GM15510 (cell line): ENCODE results near the gene BET1.

Experiments used
- POLR2A ChIP-seq: IDR thresholded peaks from 3 replicates; pipeline ENCODE4 v1.6.1; 2011; ENCODE audit warnings: borderline replicate concordance; ENCODE audit not compliant: insufficient read length; ENCODE audit errors: extremely low read depth

BET1 gene

DNA sequence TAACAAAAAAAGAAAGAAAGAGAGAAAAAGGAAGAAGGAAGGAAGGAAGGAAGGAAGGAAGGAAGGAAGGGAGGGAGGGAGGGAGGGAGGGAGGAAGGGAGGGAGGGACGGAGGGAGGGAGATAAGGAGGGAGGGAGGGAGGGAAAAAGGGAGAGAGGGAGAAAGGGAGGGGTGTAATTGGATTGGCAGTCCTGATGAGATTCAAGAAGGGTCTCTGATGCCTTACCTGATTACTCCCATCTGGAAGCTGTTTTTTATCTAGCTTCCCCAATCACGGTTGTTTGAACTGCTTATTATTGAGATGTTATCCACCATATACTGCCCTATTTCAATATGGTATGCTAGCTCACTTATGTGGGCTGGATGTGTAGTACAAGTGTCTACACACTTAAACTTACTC is 55.3 kb downstream of the BET1 start:
- TF ChIP-seq POLR2A: no peak

- TF ChIP-seq POLR2A: no peak
Measured at GRCh38 chr7:93948106-93948505, 56.0 kb downstream of the BET1 start.

DNA sequence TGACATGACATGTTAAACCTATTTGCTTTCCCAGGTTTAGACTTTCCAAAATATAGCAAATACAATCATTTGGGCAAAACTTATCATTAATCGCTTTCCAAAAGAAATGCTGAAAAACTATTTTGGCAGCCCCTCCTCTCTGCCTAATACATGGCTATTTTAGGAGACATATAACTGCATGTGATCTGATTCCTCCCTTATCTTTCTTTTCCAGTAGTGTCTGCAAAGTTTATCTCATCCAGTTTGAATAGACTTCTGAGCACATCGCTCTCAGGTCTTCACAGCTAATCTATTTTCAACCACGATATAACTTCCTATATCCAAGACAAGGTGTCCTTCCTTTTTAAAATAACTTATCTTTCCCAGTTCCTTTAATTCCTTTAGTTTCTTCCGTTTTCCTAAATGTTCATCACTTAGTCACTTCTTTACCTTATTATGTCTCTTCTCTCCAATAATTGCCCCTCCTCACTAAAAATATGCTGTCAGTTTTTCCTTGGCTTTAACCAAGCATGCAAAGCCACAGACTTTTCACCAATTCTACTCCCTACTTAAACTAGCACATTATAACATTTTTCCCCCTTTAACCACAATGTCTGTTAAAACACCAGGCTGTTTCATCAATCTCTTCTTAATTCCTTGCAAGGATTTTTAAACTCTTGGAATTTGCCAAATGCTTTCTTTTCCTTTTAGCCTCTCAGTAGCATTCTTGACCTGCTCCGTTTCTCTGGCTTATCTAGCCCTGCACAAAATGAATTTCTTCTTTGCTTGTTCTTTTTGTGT is 58.2 kb downstream of the BET1 start:
- TF ChIP-seq POLR2A: no peak

GRCh38 chr7:93945083-93945482 is 59.1 kb downstream of the BET1 start:
- no peak for TF ChIP-seq POLR2A

- no peak for TF ChIP-seq POLR2A
Measured at GRCh38 chr7:93944673-93945072, 59.5 kb downstream of the BET1 start.

GRCh38 chr7:93943816-93944540 is 60.2 kb downstream of the BET1 start:
- TF ChIP-seq POLR2A: no peak
